Thyroid gland (tissue), 4 donors: ENCODE measurements around the gene ARSI. TPM values are rescaled to one million over a fixed set of nuclear protein-coding genes. Genes with fewer than 3 reads are reported as not detected.

ENCODE experiments used
- DNase-seq, 2 donors: peaks; one replicate each; pipeline ENCODE4 v3.0.0-alpha.2; 2019
- H3K27ac ChIP-seq, 3 donors: fragments of 200-600 bp; sonication (generic); 1 replicate in 2 of 3; 2 replicates in 1 of 3; pipeline ENCODE4 v1.5.1; 2016 to 2019; ENCODE audit warnings: mild to moderate bottlenecking in 1 of 3, moderate library complexity in 1 of 3
- H3K27me3 ChIP-seq: fragments of 200-600 bp; sonication (generic); one replicate; pipeline ENCODE4 v1.5.1; 2019
- H3K36me3 ChIP-seq, 2 donors: fragments of 200-600 bp; sonication (generic); one replicate each; pipeline ENCODE4 v1.5.1; 2016 to 2019
- H3K4me1 ChIP-seq, 2 donors: fragments of 200-600 bp; sonication (generic); one replicate each; pipeline ENCODE4 v1.5.1; 2017 to 2019
- H3K4me3 ChIP-seq, 3 donors: fragments of 200-600 bp; sonication (generic); replicated peaks in 1 of 3; 1 replicate in 2 of 3; 2 replicates in 1 of 3; pipeline ENCODE4 v1.5.1; 2016; ENCODE audit warnings: mild to moderate bottlenecking in 1 of 3
- H3K9me3 ChIP-seq: fragments of 200-600 bp; sonication (generic); one replicate; pipeline ENCODE4 v1.5.1; 2017
- CTCF ChIP-seq, 6 experiments: fragments of 200-600 bp in 3 of 6; fragments of 450-650 bp in 3 of 6; sonication (generic) in 3 of 6; IDR thresholded peaks; one replicate each; pipeline ENCODE4 v1.5.1; 2016 to 2019; ENCODE audit warnings: antibody characterized with exemption in 6 of 6, mild to moderate bottlenecking in 2 of 6, inconsistent platforms in 1 of 6, moderate library complexity in 1 of 6
- POLR2A ChIP-seq, 2 donors: fragments of 450-650 bp; IDR thresholded peaks; one replicate each; pipeline ENCODE4 v1.6.1; 2017; ENCODE audit warnings: antibody characterized with exemption in 2 of 2, mild to moderate bottlenecking in 2 of 2, moderate library complexity in 1 of 2
- WGBS, 2 donors: methylation state at CpG; one replicate each; pipeline ENCODE4 v1.1.5; 2017; 5-methylcytosine and 5-hydroxymethylcytosine counted together
- intact Hi-C: fragments of 100-400 bp; cut with DNase I; formaldehyde crosslinking; loops from one replicate; pipeline ENCODE4 v1.15.1; 2023
- total RNA-seq, 4 donors: library from RNA; depleted of rRNA; stranded (reverse); fragments of >200 nt; gene quantifications; one replicate each; pipeline ENCODE4 v1.2.3, GENCODE V29; 2016

The ARSI gene
- total RNA-seq, 4 donors from 2014 or later, result 0.22 to 0.67 TPM; not detected in 2

- Histone ChIP-seq H3K27me3 (no peaks in the 10 kb centered on the region), H3K27ac (no peak overlapping the region), H3K4me1 (no peaks in the 10 kb centered on the region), H3K36me3 (no peaks in the 10 kb centered on the region), H3K9me3 (no peaks in the 10 kb centered on the region), H3K4me3 (no peak overlapping the region)
- no peak for TF ChIP-seq POLR2A (IDR thresholded peaks at IDR 0.05)
- TF ChIP-seq CTCF (IDR thresholded peaks at IDR 0.05), result no peak
- WGBS, 2 donors, result 72 to 73% methylated on average over 5 of the region's 5 CpGs
- no peak for DNase-seq
- intact Hi-C loops, result no loop called here
Observed at GRCh38 chr5:150272531-150272930, 30.2 kb downstream of the ARSI start.

- H3K4me3 ChIP-seq, result no peak overlapping the region
- H3K4me1 ChIP-seq, result no peaks in the 10 kb centered on the region
- no peak for DNase-seq
- TF ChIP-seq POLR2A (IDR thresholded peaks at IDR 0.05) (no peak), CTCF (IDR thresholded peaks at IDR 0.05) (no peak)
- no peaks in the 10 kb centered on the region for H3K36me3 ChIP-seq
- H3K27me3 ChIP-seq, result no peaks in the 10 kb centered on the region
- no peaks in the 10 kb centered on the region for H3K9me3 ChIP-seq
- H3K27ac ChIP-seq, result no peak overlapping the region
- 66 to 78% methylated on average over 5 of the region's 5 CpGs for WGBS, 2 donors
- intact Hi-C loops, result no loop called here
Observed at GRCh38 chr5:150271923-150272322, 30.8 kb downstream of the ARSI start.

GRCh38 chr5:150271296-150271692 lies 31.4 kb downstream of the ARSI start:
- TF ChIP-seq POLR2A (IDR thresholded peaks at IDR 0.05) (no peak), CTCF (IDR thresholded peaks at IDR 0.05) (no peak)
- Histone ChIP-seq H3K4me1 (no peaks in the 10 kb centered on the region), H3K27ac (no peak overlapping the region), H3K9me3 (no peaks in the 10 kb centered on the region), H3K36me3 (no peaks in the 10 kb centered on the region), H3K4me3 (no peak overlapping the region), H3K27me3 (no peaks in the 10 kb centered on the region)
- WGBS, 2 donors, result 94 to 98% methylated on average over 8 of the region's 8 CpGs
- no peak for DNase-seq
- intact Hi-C loops, result no loop called here

- no peaks in the 10 kb centered on the region for H3K9me3 ChIP-seq
- H3K27ac ChIP-seq, result no peak overlapping the region
- no peak for DNase-seq
- H3K4me3 ChIP-seq, result no peak overlapping the region
- 52 to 56% methylated on average over 10 to 12 of the region's 12 CpGs for WGBS, 2 donors
- no peaks in the 10 kb centered on the region for H3K36me3 ChIP-seq
- intact Hi-C loops, result no loop called here
- H3K27me3 ChIP-seq, result no peaks in the 10 kb centered on the region
- H3K4me1 ChIP-seq, result no peaks in the 10 kb centered on the region
- TF ChIP-seq POLR2A (IDR thresholded peaks at IDR 0.05) (no peak), CTCF (IDR thresholded peaks at IDR 0.05) (no peak)
Observed at GRCh38 chr5:150270541-150271295, 32.0 kb downstream of the ARSI start.

- Histone ChIP-seq H3K36me3 (no peaks in the 10 kb centered on the region), H3K27ac (no peak overlapping the region), H3K9me3 (no peaks in the 10 kb centered on the region), H3K4me1 (no peaks in the 10 kb centered on the region), H3K27me3 (no peaks in the 10 kb centered on the region), H3K4me3 (no peak overlapping the region)
- intact Hi-C loops, result no loop called here
- WGBS, 2 donors, result 74 to 84% methylated on average over 4 of the region's 4 CpGs
- TF ChIP-seq CTCF (IDR thresholded peaks at IDR 0.05) (no peak), POLR2A (IDR thresholded peaks at IDR 0.05) (no peak)
- DNase-seq, result peak in 1 of 2 donors; percentile 10
Observed at GRCh38 chr5:150266871-150267291, 35.8 kb downstream of the ARSI start.
